ENCODE measurements around the gene FCSK.
"Not testable (repeated sequence)": the region's sequence is repeated elsewhere in the genome, so short reads cannot be mapped to it uniquely, and the experiment has no call there.

Gene FCSK

GRCh38 chr16:70430667-70431536, 23.5 kb upstream of the FCSK start:
- DNase-seq (ENCODE audit: low read depth in 2 of 2, low spot score in 1 of 2), result peak in 1 of 2 donors; percentile 57

DNA sequence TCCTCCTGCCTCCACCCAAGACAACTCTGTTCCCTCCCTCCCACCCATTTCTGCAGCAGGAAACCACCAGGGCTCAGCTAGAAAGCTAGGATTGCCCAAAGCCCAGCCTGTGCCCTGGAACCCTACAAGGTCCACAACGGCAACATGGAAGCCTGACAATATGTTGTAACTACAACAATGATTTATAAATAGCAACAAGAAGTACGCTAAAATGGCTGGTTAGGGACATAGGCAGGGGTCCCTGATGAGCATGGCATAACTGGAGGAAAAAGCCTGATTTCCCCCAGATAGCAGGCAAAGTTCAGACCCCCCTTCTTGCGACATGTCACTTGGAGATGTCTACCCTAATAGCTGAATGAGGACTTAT, 22.1 kb upstream of the FCSK start:
- no peak for DNase-seq (ENCODE audit: low read depth in 2 of 2, low spot score in 1 of 2)

GRCh38 chr16:70432723-70433457, 21.5 kb upstream of the FCSK start:
- DNase-seq (ENCODE audit: low read depth in 2 of 2, low spot score in 1 of 2), result no peak

DNA sequence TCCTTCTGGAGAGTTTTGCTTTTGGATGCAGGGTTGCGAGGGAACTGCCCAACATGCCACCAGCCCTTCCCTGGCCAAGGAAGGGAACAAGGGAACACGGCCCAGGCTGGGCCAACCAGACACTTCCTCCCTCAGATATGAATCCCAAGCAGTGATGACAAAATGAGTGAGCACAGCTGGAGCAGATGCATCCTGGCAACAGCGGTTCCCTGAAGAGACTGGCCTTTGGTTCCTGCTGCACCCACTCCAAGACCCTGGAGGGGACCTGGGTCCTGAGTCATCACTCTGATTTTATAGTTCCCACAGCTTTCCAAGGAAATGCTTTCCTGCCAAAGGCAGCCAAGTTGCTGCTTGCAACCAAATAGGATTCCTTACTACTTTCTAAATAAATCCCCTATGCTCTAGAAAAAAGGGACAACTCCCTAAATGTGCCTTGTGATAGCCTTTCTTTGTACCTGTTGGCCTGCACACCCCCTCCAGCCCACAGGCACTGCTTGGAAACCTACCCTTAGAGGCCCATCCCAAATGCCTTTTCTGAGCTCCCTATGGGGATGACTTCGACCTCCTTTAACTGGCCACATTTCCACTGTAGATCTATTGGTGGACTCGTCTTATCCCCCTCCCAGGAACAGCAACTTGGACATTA, 20.8 kb upstream of the FCSK start:
- DNase-seq (ENCODE audit: low read depth in 2 of 2, low spot score in 1 of 2), result no peak

DNA sequence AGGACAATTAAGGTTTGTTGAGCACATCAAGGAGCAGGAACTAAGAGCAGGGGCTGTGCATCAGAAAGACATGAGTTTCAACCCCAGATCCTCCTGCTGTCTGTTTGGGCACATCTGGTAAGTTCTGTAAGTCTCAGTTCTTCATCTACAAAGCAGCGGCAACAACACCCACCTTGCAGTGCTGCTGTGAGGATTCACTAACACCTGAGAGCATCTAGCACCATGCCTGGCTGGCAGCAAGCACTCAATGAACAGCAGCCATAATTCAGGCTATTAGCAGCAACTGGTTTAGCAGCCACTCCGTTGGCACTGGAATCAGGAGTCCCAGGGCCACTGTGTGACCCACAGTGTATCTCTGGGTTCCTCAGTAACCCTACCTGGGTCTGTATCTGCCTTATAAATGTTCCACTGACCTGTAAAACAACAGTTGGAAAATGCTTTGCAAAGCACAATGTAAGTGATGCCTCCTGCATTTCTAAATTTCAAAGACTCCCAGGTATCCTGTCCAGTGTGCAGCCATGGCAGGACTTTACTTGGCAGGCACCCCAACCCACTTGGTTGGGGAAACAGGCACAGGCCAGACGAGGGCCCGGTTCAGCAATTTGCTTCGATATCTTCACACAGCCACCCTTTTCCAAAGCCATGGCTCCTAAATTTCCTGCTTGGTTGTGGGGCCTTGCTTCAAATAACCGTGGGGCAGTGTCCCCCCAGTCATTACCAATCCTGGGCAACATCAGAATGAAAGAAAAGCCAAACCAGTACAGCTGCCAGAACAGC, 19.7 kb upstream of the FCSK start:
- no peak for DNase-seq (ENCODE audit: low read depth in 2 of 2, low spot score in 1 of 2)

- no peak for DNase-seq (ENCODE audit: low read depth in 2 of 2, low spot score in 1 of 2)
Observed at GRCh38 chr16:70437017-70437581, 17.3 kb upstream of the FCSK start.

DNA sequence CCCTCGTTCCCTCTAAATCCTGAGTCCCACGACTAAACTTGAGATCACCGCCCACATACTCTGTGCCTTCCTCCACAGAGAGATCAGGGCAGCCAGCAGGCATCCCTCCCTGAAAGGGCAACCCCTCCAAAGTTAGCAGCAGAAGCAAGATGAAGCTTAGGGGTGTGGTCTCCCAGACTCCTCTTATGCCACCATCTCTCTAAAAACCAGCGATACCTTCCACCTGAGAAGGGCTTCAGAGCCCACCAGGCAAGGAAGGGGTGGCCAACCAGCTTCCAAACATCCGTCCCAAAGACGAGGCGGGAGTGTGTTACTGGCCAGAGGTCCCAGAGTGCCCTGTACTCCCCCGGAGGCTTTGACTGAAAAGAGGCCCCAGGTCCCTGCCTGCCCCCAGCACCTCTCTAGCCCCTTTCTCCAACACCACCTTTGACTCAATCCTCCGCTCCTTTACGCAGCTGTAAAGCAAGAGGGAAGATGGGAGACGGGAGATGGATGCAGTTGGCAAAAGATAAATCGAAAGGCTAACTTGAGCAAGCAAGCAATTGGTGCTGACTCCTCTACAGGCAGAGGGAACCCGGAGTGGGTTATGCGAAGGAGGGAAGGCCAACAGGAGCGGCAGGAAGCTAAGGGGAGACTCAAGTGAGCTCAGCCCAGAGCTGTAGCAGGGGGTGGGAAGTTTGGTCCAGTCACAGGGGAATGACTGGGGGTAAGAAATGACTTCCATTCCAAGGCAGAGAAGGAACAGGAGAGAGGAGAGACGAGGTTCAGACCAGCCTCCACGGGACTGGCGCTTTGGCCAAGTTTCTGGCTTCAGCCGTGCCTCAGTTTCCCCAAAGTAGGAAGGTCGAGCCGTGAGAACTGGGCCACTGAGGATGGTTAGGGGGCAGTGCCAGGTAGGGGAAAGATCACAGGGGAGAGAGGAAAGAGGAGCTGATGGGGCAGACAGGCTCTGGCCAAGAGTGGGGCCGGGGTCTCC, 16.5 kb upstream of the FCSK start:
- no peak for DNase-seq (ENCODE audit: low read depth in 2 of 2, low spot score in 1 of 2)

DNA sequence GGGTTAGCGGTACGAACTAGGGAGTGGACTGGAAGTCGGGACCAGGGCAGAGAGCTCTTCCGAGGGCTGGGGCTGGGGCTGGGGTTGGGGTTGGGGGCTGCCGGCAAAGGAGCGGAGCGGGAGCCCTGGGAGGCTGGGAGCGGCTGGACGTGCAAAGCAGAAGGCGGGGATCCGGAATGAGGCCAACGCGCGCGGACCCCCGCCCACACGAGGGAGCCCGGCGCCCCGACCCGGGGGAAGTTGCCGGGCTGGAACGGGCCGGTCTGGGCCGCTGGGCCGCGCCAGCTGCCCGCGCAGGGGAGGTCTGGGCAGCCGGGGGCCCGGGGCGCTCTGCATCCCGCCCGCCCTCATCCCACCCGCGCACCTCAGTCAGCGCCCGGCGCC, 15.8 kb upstream of the FCSK start:
- DNase-seq (ENCODE audit: low read depth in 2 of 2, low spot score in 1 of 2), result no peak

GRCh38 chr16:70438969-70439862, 15.2 kb upstream of the FCSK start, which contains the start of gene ST3GAL2:
TSS of gene ST3GAL2 (minus strand) at chr16:70439100. CDS start at chr16:70398530, 40,570 bp downstream.
- peak; percentile 86 to 92 for DNase-seq (ENCODE audit: low read depth in 2 of 2, low spot score in 1 of 2)

DNA sequence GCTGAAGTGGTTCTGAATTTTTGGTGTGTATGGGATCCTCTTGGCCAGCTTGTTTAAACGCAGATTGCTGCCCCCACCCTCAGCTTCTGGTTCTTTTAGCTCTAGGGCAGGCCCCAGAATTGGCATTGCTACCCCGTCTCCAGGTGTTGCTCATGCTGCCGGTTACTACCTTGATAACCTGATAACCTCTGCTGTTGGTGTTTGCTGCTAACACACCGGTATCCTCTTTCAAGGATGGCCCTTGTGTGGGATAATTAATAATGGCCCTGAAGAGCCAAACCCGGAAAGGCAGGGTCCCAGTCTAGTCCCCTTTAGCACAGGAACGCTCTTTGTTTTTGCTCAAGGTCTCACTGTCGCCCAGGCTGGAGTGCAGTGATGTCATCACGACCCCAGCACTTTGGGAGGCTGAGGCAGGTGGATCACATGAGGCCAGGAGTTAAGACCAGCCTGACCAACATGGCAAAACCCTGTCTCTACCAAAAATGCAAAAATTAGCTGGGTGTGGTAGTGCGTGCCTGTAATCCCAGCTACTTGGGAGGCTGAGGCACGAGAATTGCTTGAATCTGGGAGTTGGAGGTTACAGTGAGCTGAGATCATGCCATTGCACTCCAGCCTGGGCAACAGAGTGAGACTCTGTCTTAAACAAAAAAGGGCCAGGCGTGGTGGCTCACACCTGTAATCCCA, 14.2 kb upstream of the FCSK start:
- no peak for DNase-seq (ENCODE audit: low read depth in 2 of 2, low spot score in 1 of 2)

- DNase-seq (ENCODE audit: low read depth in 2 of 2, low spot score in 1 of 2), result no peak
Observed at GRCh38 chr16:70441406-70441990, 12.9 kb upstream of the FCSK start.

DNA sequence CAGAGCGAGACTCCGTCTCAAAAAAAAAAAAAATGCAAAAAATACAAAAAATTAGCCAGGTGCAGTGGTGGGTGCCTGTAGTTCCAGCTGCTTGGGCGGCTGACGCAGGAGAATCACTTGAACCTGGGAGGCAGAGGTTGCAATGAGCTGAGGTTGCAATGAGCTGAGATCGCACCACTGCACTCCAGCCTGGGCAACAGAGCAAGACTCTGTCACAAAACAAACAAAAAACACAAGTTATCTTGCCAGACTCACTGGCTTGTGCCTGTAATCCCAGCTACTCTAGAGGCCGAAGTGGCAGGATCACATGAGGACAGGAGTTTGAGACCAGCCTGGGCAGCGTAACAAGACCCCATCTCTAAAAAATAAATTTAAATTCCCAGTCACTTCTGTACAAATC, 12.1 kb upstream of the FCSK start:
- DNase-seq (ENCODE audit: low read depth in 2 of 2, low spot score in 1 of 2), result no peak

DNA sequence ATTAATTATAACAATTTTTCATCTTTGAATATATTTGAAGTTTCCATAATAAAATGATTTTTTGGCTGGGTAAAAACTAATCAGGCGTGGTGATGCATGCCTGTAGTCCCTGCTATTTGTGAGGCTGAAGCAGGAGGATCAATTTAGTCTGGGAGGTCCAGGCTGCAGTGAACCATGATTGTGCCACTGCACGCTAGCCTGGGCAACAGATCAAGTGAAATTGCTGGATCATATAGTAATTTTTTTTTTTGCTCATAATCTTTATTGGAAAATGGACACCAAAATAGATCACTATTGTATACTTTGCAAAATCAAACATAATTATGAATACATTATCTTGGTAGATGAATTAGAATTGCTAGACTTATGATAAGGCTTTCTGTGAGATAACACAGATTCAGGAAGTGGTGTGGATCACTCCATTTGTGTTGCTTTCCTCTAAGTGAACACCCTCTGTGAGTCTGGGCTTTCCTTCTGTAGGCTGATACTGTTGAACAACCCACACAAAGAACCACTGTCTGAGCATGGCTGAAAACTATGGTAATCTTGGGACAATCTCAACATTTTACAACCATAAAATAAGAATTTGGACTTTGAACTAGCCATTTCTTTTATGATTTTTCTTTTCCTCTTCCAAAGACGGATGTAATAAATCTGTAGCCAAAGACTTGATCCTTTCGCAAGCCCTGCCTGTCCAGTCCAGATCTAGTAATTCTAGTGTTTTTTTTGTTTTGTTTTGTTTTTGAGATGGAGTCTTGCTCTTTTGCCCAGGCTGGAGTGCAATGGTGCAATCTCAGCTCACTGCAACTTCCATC, 9.9 kb upstream of the FCSK start:
- no peak for DNase-seq (ENCODE audit: low read depth in 2 of 2, low spot score in 1 of 2)

DNA sequence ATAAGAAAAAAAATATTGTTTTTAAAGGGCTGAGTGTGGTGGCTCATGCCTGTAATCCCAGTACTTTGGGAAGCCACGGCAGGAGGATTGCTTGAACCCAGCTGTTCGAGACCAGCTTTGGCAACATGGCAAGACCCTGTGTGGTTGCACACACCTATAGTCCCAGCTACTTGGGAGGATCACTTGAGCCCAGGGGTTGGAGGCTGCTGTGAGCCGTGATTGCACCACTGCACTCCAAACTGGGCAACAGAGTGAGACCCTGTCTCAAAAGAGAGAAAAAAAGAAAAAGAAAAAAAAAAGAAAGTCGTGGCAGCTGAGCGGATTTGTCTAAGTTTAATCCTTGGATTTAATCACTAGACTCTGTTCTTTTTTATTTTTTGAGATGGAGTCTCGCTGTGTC, 6.3 kb upstream of the FCSK start:
- DNase-seq (ENCODE audit: low read depth in 2 of 2, low spot score in 1 of 2), result no peak

GRCh38 chr16:70450142-70451003, 4.0 kb upstream of the FCSK start:
- DNase-seq (ENCODE audit: low read depth in 2 of 2, low spot score in 1 of 2), result not testable (repeated sequence)

GRCh38 chr16:70451004-70451340, 3.4 kb upstream of the FCSK start:
- not testable (repeated sequence) for DNase-seq (ENCODE audit: low read depth in 2 of 2, low spot score in 1 of 2)
